Stimulated activated CD4-positive, alpha-beta T cell treated with anti-CD3 and anti-CD28 coated beads, Interleukin-4, amount 100 ng/mL, for 48 hours (primary cell): Measurements from ENCODE around the gene SREBF1.

Experiments used
- DNase-seq, 2 donors: peaks; one replicate each; pipeline ENCODE4 v3.0.0-alpha.2; 2020; ENCODE audit warnings: low read depth in 2 of 2

SREBF1 gene

DNA sequence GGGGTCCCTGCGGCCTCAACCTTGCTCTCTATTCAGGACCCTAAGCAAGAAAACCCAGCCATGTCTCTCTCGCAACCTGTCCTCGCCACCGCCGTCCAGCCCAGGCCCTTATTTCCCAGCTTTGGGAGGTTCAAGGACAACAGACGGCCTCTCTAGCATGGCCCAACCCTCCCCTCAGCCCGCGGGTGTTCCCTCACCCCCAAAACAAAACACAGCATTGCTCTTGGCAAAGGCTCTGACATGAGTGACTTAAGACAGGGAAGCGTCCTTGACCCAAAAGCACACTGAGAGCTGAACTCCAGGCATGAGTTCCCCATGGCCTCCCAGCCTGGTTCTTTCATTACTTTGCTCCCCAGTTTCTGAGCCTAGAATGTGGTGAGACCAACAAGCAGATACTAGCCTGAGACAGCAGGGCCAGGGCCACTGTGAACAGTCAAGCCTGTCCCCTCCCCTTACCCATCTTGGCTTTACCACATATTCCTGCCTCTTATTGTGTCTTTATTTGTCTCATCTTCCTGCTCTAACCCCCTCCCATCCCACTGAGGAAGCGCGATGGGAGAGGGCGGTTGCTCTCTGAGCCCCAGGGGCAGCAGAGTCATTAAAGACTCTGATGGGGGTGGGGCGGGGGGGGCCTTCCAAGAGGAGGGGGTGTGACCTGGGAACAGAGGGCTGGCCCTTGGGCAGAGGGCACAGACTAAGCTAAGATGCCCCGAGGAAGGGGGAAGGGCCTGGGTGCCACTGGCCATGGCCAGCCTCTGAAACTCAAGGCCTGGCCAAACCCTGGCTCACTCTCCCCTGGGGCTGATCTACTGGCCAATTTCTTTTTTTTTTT lies 11.8 kb downstream of the SREBF1 start:
- no peak for DNase-seq

- DNase-seq, result peak in 1 of 2 donors; percentile 23
Measured at GRCh38 chr17:17824119-17824782, 12.5 kb downstream of the SREBF1 start.

- DNase-seq, result peak; percentile 64 to 66
Measured at GRCh38 chr17:17823433-17824118, 13.2 kb downstream of the SREBF1 start.

- DNase-seq, result no peak
Measured at GRCh38 chr17:17822616-17823015, 14.2 kb downstream of the SREBF1 start.

DNA sequence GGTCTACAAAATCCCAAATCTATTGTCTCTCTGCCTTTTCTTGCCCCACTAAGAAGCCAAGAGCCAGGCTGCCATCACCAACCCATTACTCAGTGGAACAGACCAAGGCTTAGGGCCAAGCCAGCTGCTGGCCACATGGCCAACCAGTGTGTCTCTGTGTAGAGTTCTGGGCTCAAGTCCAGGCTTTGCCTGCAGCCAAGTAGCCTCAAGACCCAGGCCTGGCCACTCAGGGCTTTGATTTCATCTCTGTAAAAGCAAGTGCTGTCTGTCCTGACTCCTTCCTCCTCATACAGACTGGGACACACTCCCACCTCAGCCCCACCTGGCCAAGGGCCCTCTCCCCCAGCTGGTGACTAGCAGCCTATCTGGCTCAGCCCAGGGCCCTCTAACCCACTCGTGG lies 14.6 kb downstream of the SREBF1 start:
- DNase-seq, result no peak

DNA sequence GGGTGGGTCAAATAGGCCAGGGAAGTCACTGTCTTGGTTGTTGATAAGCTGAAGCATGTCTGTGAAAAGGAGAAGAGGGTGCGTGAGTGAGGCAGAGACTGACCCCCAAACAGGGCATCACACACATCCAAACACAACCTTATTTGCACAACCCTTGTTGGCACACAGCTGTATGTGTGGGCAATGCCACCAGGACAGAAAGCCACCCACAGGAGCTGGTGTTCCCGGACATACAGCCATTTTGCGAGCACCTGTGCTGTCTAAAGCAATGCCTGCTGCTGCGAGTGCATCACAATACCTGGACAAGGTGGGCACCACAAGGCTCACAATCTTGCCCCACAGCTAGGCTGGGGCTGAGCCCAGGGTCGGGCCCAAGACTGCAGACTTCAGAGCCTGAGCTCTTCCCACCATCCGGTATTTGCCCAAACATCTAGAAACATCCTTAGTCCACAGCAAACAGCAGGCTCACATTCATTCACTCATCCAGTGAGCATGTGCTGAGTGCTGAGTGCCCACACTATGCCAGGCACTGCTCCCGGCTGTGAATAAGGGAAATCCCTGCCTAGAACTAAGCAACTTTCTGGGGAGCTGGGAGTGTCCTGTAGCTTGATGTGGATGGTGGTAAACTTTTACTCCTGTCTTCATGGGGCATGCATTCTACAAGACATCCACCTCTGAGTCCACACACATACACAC lies 16.2 kb downstream of the SREBF1 start:
- DNase-seq, result no peak

- DNase-seq, result no peak
Measured at GRCh38 chr17:17820046-17820445, 16.7 kb downstream of the SREBF1 start.

GRCh38 chr17:17819561-17819995 lies 17.2 kb downstream of the SREBF1 start:
- DNase-seq, result peak; percentile 64 to 80

- DNase-seq, result no peak
Measured at GRCh38 chr17:17819111-17819510, 17.7 kb downstream of the SREBF1 start.

GRCh38 chr17:17818088-17818526 lies 18.7 kb downstream of the SREBF1 start:
- no peak for DNase-seq

GRCh38 chr17:17817552-17817947 lies 19.2 kb downstream of the SREBF1 start:
- no peak for DNase-seq

DNA sequence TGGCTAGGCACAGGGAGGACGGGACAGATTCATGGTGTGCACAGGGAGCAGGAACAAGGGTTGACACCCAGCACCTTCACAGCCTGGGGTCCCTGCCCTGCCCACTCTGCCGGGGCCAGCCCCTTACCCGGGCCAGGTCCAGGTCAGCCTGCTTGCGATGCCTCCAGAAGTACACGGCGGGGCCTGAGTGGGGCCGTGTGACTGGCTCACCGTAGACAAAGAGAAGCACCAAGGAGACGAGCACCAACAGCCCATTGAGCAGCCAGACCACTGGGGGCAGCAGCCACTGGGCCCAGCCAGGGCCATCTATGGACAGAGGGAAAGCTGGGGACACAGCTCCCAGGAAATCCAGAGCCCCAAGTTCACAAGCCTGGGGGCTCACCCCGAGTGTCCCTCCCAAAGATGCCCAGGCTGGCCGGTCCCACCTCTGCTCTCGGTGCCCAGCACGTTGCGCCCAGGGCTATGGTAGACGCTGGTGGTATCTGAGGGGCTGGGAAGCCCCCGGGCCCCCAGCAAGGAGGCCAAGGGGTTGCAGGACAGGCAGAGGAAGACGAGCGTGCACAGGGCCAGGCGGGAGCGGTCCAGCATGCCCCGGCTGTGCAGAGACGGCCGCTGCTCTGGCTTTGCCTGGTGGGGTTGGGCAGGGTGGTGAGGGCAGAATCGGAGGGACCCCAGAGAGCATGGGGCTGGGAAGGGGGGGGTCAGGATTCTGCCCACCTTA lies 19.8 kb downstream of the SREBF1 start:
- DNase-seq, result no peak

- DNase-seq, result no peak
Measured at GRCh38 chr17:17816240-17816814, 20.5 kb downstream of the SREBF1 start.

- DNase-seq, result no peak
Measured at GRCh38 chr17:17815436-17816200, 21.2 kb downstream of the SREBF1 start.

GRCh38 chr17:17815062-17815406 lies 21.8 kb downstream of the SREBF1 start:
- no peak for DNase-seq

GRCh38 chr17:17814162-17815061 lies 22.4 kb downstream of the SREBF1 start:
- DNase-seq, result no peak

GRCh38 chr17:17813725-17814095 lies 23.1 kb downstream of the SREBF1 start:
- DNase-seq, result no peak

DNA sequence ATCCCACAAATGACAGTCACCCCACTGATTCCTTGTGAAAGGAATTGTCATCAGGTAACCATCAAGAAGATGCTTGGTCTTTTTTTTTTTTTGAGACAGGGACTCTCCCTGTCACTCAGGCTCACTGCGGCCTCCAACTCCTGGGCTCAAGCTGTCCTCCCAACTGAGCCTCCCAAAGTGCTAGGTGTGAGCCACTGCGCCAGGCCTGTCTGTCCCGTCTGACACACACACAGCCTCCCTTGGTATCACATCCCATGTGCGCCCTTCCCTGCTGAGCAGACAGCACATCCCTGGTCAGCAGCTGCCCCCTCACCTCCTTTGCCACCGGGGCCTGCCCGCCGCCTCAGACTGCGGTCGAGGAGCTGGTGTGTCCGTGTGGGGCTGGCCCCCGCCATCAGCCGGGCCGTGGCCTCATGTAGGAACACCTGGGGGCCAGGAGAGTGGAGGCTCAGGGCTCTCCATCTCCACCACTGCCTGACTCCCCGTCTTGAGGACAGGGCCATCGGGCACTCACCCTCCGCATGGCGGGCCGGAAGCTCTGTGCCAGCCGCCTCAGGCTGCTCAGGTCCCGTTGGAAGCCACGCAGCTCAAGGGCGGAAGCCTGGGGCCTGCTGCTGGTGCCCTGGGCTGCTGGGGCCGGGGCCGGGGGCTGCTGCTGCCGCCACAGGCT lies 23.6 kb downstream of the SREBF1 start:
- DNase-seq, result no peak
